B cell (primary cell): Measurements from ENCODE around the gene CXADR.

Experiments
- CTCF ChIP-seq: fragments of 200-600 bp; IDR thresholded peaks from one replicate; pipeline ENCODE4 v1.8.0; 2022; ENCODE audit warnings: antibody characterized with exemption, mild to moderate bottlenecking
- EZH2 ChIP-seq: IDR thresholded peaks from 2 replicates; pipeline ENCODE4 v1.6.1; 2012; ENCODE audit warnings: borderline replicate concordance, low read depth, mild to moderate bottlenecking, moderate library complexity, low read length; ENCODE audit not compliant: insufficient read depth, poor library complexity, severe bottlenecking

GRCh38 chr21:17507591-17507990 is 5.3 kb upstream of the CXADR start:
- TF ChIP-seq CTCF (no peak), EZH2 (no peak)
